OCI-LY7 (cell line): Measurements from ENCODE around the gene NKAPD1. TPM values are rescaled to one million over a fixed set of nuclear protein-coding genes. Genes with fewer than 3 reads are reported as not detected.

Source experiments
- Bru-seq: library from RNA; stranded (reverse); fragments of 400-500 nt; gene quantifications from one replicate; lab custom pipeline; 2021; lab: Mats Ljungman, UMichigan
- BruChase-seq, 2 experiments: library from RNA; stranded (reverse); fragments of 400-500 nt; gene quantifications; one replicate each; lab custom pipeline; 2021; lab: Mats Ljungman, UMichigan
- BruUV-seq: library from RNA; stranded (reverse); fragments of 400-500 nt; replicated peaks from 2 replicates; lab custom pipeline; 2021; lab: Mats Ljungman, UMichigan
- CTCF ChIA-PET: fragments of 300-600 bp; sonication (Branson Sonifier 250); formaldehyde crosslinking; loops from one replicate; lab custom pipeline; 2022; ENCODE audit warnings: antibody characterized with exemption; ENCODE audit not compliant: unreplicated experiment; lab: Charles Lee
- POLR2A ChIA-PET: fragments of 300-600 bp; sonication (Branson Sonifier 250); formaldehyde crosslinking; loops from one replicate; lab custom pipeline; 2022; ENCODE audit warnings: antibody characterized with exemption; lab: Charles Lee
- DNase-seq: peaks from one replicate; pipeline ENCODE4 v3.0.0-alpha.2; 2015; ENCODE audit warnings: low spot score
- H2AFZ ChIP-seq: fragments of 200-600 bp; sonication (generic), shearing (Covaris generic); 2 replicates; pipeline ENCODE4 v1.6.1; 2014; ENCODE audit warnings: mild to moderate bottlenecking, antibody characterized with exemption, low read length, moderate library complexity
- H3K27ac ChIP-seq: fragments of 200-600 bp; sonication (generic); 2 replicates; pipeline ENCODE4 v1.5.1; 2014; ENCODE audit warnings: mixed run types, low read depth, mild to moderate bottlenecking, moderate library complexity, low read length, inconsistent platforms; ENCODE audit not compliant: poor library complexity, severe bottlenecking
- H3K36me3 ChIP-seq: fragments of 200-600 bp; sonication (generic); 2 replicates; pipeline ENCODE4 v1.6.1; 2014; ENCODE audit warnings: mild to moderate bottlenecking, antibody characterized with exemption, low read length, moderate library complexity, mixed read lengths; ENCODE audit not compliant: insufficient read depth
- H3K4me1 ChIP-seq: fragments of 200-600 bp; sonication (generic); 2 replicates; pipeline ENCODE4 v1.5.1; 2014; ENCODE audit warnings: mild to moderate bottlenecking, low read length; ENCODE audit not compliant: insufficient read depth, poor library complexity, severe bottlenecking
- H3K4me2 ChIP-seq: fragments of 200-600 bp; sonication (generic); 2 replicates; pipeline ENCODE4 v1.6.1; 2014; ENCODE audit warnings: mild to moderate bottlenecking, low read length
- H3K4me3 ChIP-seq: fragments of 200-600 bp; sonication (generic); 2 replicates; pipeline ENCODE4 v1.5.1; 2014; ENCODE audit warnings: mild to moderate bottlenecking, low read depth, low read length; ENCODE audit not compliant: poor library complexity, severe bottlenecking
- H3K79me2 ChIP-seq: fragments of 200-600 bp; sonication (generic); 2 replicates; pipeline ENCODE4 v1.6.1; 2016; ENCODE audit warnings: low read depth, mild to moderate bottlenecking, low read length, moderate library complexity, mixed read lengths; ENCODE audit not compliant: insufficient read depth
- H3K9me2 ChIP-seq: fragments of 200-600 bp; sonication (generic); 2 replicates; pipeline ENCODE4 v1.6.1; 2016; ENCODE audit warnings: mild to moderate bottlenecking, low read length, mixed read lengths; ENCODE audit not compliant: insufficient read depth
- H3K9me3 ChIP-seq: fragments of 200-600 bp; sonication (generic); 2 replicates; pipeline ENCODE4 v1.6.1; 2014; ENCODE audit warnings: mild to moderate bottlenecking, mixed run types, low read length, mixed read lengths
- H4K20me1 ChIP-seq: fragments of 200-600 bp; sonication (generic); 2 replicates; pipeline ENCODE4 v1.6.1; 2014; ENCODE audit warnings: mild to moderate bottlenecking, antibody characterized with exemption, low read length, moderate library complexity, mixed read lengths; ENCODE audit not compliant: insufficient read depth
- CTCF ChIP-seq: fragments of 200-600 bp; sonication (generic); conservative IDR thresholded peaks from 2 replicates; pipeline ENCODE4 v1.5.1; 2014; ENCODE audit warnings: mild to moderate bottlenecking, antibody characterized with exemption, low read length, moderate library complexity, mixed read lengths
- EZH2phosphoT487 ChIP-seq: fragments of 200-600 bp; sonication (generic); IDR thresholded peaks from 2 replicates; pipeline ENCODE4 v1.6.1; 2018; ENCODE audit warnings: low read depth, borderline replicate concordance, mild to moderate bottlenecking, mixed run types, antibody characterized with exemption, low read length, moderate library complexity, mixed read lengths
- intact Hi-C: fragments of 100-400 bp; cut with micrococcal nuclease; formaldehyde crosslinking; loops from one replicate; pipeline ENCODE4 v1.10.0; 2022; ENCODE audit not compliant: unreplicated experiment
- long read RNA-seq: library from polyadenylated mRNA; stranded (forward); transcript quantifications from one replicate; pipeline ENCODE4 v2.0.0, GENCODE V29; 2022
- total RNA-seq, 2 experiments: library from RNA; depleted of rRNA in 1 of 2; stranded (reverse); fragments of >200 nt in 1 of 2; shearing (Covaris generic) in 1 of 2; gene quantifications; 2 replicates each; pipeline ENCODE4 v1.2.3, GENCODE V29; 2014 to 2022

The NKAPD1 gene
- 21.3 and 39.6 TPM in 2 replicates for total RNA-seq (2014; rRNA removed; shearing (Covaris generic))
- 30.7 and 31.1 TPM in 2 replicates for total RNA-seq (2022)
- Bru-seq, nascent RNA = percentile 85 among the genes with signal in this experiment
- BruChase-seq, experiment 1, labeled RNA remaining after a 6-hour chase = percentile 82 among the genes with signal in this experiment
- percentile 93 among the genes with signal in this experiment for BruChase-seq, experiment 2, labeled RNA remaining after a 2-hour chase
- long read RNA-seq, transcript NKAPD1-202 (6 exons, 3,669 nt) = major isoform, 11 of 25 reads
- long read RNA-seq, partial matches to known transcripts = 1 of 25 reads
- long read RNA-seq, other reads (novel, unspliced or antisense) = 11 of 25 reads

- TSS peak; percentile 65 for BruUV-seq
- DNase-seq = peak; percentile 88
- peak within 1 kb of the TSS; percentile 96 for H3K4me3 ChIP-seq
- H3K36me3 ChIP-seq = peaks cover 35% of the 10 kb centered on the region
- intact Hi-C loops = loop anchor here (1.0 kb wide), 1 partner anchor 49 kb away; the partner anchor contains the start of gene DLAT
- peaks cover 16% of the 10 kb centered on the region for H3K4me1 ChIP-seq
- POLR2A ChIA-PET = interaction anchor here (0.7 to 1.5 kb wide), 2 partner anchors 8 to 136 kb away, joined by 3 to 4 read pairs; no protein-coding TSS in a partner anchor
- H3K27ac ChIP-seq = peak within 1 kb of the TSS; percentile 63
- no peaks in the 10 kb centered on the region for H3K9me2 ChIP-seq
- H3K9me3 ChIP-seq = no peaks in the 10 kb centered on the region
- no peaks in the 10 kb centered on the region for H4K20me1 ChIP-seq
- CTCF ChIA-PET = no interaction called here
- TF ChIP-seq EZH2phosphoT487 (no peak), CTCF (no peak)
- H2AFZ ChIP-seq = peak within 1 kb of the TSS; percentile 94
- H3K4me2 ChIP-seq = peak within 1 kb of the TSS; percentile 83
- H3K79me2 ChIP-seq = peaks cover 25% of the 10 kb centered on the region
These were observed at the start of gene NKAPD1, which contains the start of gene PIH1D2 for GRCh38 chr11:112073941-112074811. Gene NKAPD1 (plus strand): TSS chr11:112074299. CDS start chr11:112075575, 1,276 bp downstream. Gene PIH1D2 (minus strand): TSS chr11:112074017. CDS start chr11:112073174, 843 bp downstream.

GRCh38 chr11:112024773-112025678 lies 49.1 kb upstream of the NKAPD1 start, which contains the start of gene DLAT:
Gene DLAT (plus strand): TSS chr11:112025408. CDS start chr11:112025473, 65 bp downstream.
- DNase-seq = peak; percentile 88
- no peaks in the 10 kb centered on the region for H3K9me3 ChIP-seq
- peaks cover 33% of the 10 kb centered on the region for H3K79me2 ChIP-seq
- H3K9me2 ChIP-seq = no peaks in the 10 kb centered on the region
- H4K20me1 ChIP-seq = no peaks in the 10 kb centered on the region
- peaks cover 27% of the 10 kb centered on the region for H3K36me3 ChIP-seq
- BruUV-seq = no TSS peak
- ChIA-PET CTCF (no interaction called here), POLR2A (interaction anchor here (0.6 to 1.5 kb wide), 8 partner anchors 9 to 86 kb away, joined by 3 to 5 read pairs (median 3); partner anchors contain the start of genes SDHD and TIMM8B)
- H3K27ac ChIP-seq = peak within 1 kb of the TSS; percentile 82
- intact Hi-C loops = loop anchor here (1.0 to 2.0 kb wide), 3 partner anchors 26 to 98 kb away; partner anchors contain the start of genes NKAPD1 and PIH1D2
- H2AFZ ChIP-seq = peak within 1 kb of the TSS; percentile 87
- peak within 1 kb of the TSS; percentile 86 for H3K4me2 ChIP-seq
- H3K4me3 ChIP-seq = peak within 1 kb of the TSS; percentile 87
- TF ChIP-seq EZH2phosphoT487 (no peak), CTCF (no peak)
- peaks cover 23% of the 10 kb centered on the region for H3K4me1 ChIP-seq
